PC-9 (cell line): ENCODE results near the gene DLG2.

Experiments used
- CTCF ChIP-seq: fragments of 200-600 bp; sonication (generic); conservative IDR thresholded peaks from 2 replicates; pipeline ENCODE4 v1.6.1; 2017; ENCODE audit warnings: mixed run types, antibody characterized with exemption, mild to moderate bottlenecking, moderate library complexity
- EZH2 ChIP-seq: fragments of 200-600 bp; sonication (generic); IDR thresholded peaks from 2 replicates; pipeline ENCODE4 v1.8.0; 2017; ENCODE audit warnings: antibody characterized with exemption, low read depth

GRCh38 chr11:84740050-84740449, 887.1 kb downstream of the DLG2 start:
- TF ChIP-seq CTCF: no peak
- no peak for TF ChIP-seq EZH2
